Nephron (organoid): Measurements from ENCODE around the gene MICAL3.

ENCODE experiments used
- H3K27ac Mint-ChIP-seq, 3 experiments: 2 replicates each; pipeline ENCODE4 v1.8.0; 2020; ENCODE audit warnings: mixed read lengths in 3 of 3, mild to moderate bottlenecking in 2 of 3, moderate library complexity in 1 of 3
- H3K27me3 Mint-ChIP-seq: 2 replicates; pipeline ENCODE4 v1.8.0; 2021; ENCODE audit warnings: low read depth, mild to moderate bottlenecking, moderate library complexity, mixed read lengths
- H3K36me3 Mint-ChIP-seq: 2 replicates; pipeline ENCODE4 v1.8.0; 2020; ENCODE audit warnings: low read depth, mixed read lengths
- H3K4me1 Mint-ChIP-seq: 2 replicates; pipeline ENCODE4 v1.8.0; 2020; ENCODE audit warnings: mixed read lengths
- H3K4me3 Mint-ChIP-seq, 3 experiments: 2 replicates each; pipeline ENCODE4 v1.8.0; 2020; ENCODE audit warnings: mild to moderate bottlenecking in 3 of 3, mixed read lengths in 3 of 3, moderate library complexity in 2 of 3
- H3K9me3 Mint-ChIP-seq: 2 replicates; pipeline ENCODE4 v1.8.0; 2020; ENCODE audit warnings: mixed read lengths
- TF ChIP-seq, protein P1 (sequence below), 3 experiments: fragments of 200-600 bp; sonication (generic); IDR thresholded peaks; one replicate each; pipeline ENCODE4 v1.5.0; 2021; ENCODE audit warnings: antibody characterized with exemption in 3 of 3; ENCODE audit not compliant: unreplicated experiment in 3 of 3

Gene MICAL3

DNA sequence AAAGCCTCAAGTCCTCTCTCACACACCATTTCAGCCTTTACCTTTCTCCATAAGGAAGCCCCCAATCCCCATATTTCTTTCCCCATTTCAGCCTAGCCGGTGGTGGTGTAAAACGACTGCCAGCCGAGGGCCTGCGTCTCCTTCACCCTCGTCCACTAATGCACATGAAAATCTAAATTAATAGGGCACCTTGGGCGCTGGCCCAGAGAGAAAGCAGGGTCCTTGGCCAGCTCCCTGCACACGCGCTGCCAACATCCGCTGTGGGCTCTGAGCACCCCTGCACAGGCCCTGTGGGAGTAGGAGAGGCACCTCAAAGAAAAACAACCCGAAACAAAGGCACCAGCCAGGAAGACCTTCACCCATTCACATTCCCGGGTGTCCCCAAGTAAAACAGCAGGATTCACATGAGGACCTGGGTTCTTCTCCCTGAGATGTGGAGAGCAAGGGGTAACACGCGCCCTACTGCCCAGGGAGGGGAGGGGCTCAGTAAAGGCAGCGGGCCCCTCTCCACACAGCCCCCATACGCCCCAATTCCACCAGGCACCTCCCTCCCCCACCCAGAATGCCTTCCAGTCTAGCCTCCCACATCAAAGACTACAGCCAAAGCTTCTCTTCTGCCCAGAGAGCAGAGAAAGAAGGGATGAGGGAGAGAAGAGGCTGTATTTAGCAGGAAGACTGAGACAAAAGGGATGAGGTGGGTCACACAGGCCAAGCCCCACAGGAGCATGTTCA, 79.0 kb downstream of the MICAL3 start:
- Mint-ChIP-seq H3K27me3 (no peaks in the 10 kb centered on the region), H3K27ac (peak overlapping the region; percentile 12 to 75 (median 69))
- TF ChIP-seq, protein P1, sequence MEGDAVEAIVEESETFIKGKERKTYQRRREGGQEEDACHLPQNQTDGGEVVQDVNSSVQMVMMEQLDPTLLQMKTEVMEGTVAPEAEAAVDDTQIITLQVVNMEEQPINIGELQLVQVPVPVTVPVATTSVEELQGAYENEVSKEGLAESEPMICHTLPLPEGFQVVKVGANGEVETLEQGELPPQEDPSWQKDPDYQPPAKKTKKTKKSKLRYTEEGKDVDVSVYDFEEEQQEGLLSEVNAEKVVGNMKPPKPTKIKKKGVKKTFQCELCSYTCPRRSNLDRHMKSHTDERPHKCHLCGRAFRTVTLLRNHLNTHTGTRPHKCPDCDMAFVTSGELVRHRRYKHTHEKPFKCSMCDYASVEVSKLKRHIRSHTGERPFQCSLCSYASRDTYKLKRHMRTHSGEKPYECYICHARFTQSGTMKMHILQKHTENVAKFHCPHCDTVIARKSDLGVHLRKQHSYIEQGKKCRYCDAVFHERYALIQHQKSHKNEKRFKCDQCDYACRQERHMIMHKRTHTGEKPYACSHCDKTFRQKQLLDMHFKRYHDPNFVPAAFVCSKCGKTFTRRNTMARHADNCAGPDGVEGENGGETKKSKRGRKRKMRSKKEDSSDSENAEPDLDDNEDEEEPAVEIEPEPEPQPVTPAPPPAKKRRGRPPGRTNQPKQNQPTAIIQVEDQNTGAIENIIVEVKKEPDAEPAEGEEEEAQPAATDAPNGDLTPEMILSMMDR (IDR thresholded peaks at IDR 0.05; ENCODE audit: unreplicated experiment in 3 of 3), result no peak

DNA sequence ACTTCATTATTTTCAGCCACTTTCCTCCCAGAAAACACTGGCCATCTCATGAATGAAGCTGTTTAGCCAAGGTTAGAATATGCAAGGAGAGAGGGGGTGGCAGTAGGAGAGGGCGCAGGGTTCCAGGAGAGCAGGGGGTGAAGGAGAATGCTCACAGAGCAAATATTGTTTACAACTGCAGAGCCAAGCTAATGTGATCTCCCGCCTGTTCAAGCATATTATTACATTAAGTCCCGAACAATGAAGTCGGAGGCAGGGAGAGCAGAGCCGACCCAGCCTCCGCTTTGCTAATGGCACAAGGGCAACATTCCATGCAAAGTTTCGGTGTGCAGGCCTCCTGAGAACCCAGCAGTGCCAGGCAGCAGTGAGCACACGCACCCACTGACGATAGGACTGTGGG, 80.1 kb downstream of the MICAL3 start:
- Mint-ChIP-seq H3K27me3 (no peaks in the 10 kb centered on the region), H3K9me3 (no peaks in the 10 kb centered on the region), H3K36me3 (no peaks in the 10 kb centered on the region), H3K4me3 (peak overlapping the region in 1 of 3 experiments; percentile 38), H3K27ac (peak overlapping the region; percentile 69 to 83 (median 75)), H3K4me1 (peaks cover 92% of the 10 kb centered on the region)
- TF ChIP-seq, protein P1 (IDR thresholded peaks at IDR 0.05; ENCODE audit: unreplicated experiment in 3 of 3), result no peak

More for the DNA sequence above, 79.0 kb downstream of the MICAL3 start:
- Mint-ChIP-seq H3K9me3 (no peaks in the 10 kb centered on the region), H3K36me3 (no peaks in the 10 kb centered on the region), H3K4me3 (no peak overlapping the region), H3K4me1 (peaks cover 91% of the 10 kb centered on the region)

GRCh38 chr22:17943533-17944249, 80.7 kb downstream of the MICAL3 start:
- no peaks in the 10 kb centered on the region for H3K36me3 Mint-ChIP-seq
- peaks cover 94% of the 10 kb centered on the region for H3K4me1 Mint-ChIP-seq
- H3K4me3 Mint-ChIP-seq, result no peak overlapping the region
- H3K9me3 Mint-ChIP-seq, result no peaks in the 10 kb centered on the region
- H3K27me3 Mint-ChIP-seq, result no peaks in the 10 kb centered on the region
- peak overlapping the region; percentile 69 to 83 (median 75) for H3K27ac Mint-ChIP-seq
- TF ChIP-seq, protein P1 (IDR thresholded peaks at IDR 0.05; ENCODE audit: unreplicated experiment in 3 of 3), result no peak

GRCh38 chr22:17942721-17943120, 81.6 kb downstream of the MICAL3 start:
- no peak overlapping the region for H3K4me3 Mint-ChIP-seq

DNA sequence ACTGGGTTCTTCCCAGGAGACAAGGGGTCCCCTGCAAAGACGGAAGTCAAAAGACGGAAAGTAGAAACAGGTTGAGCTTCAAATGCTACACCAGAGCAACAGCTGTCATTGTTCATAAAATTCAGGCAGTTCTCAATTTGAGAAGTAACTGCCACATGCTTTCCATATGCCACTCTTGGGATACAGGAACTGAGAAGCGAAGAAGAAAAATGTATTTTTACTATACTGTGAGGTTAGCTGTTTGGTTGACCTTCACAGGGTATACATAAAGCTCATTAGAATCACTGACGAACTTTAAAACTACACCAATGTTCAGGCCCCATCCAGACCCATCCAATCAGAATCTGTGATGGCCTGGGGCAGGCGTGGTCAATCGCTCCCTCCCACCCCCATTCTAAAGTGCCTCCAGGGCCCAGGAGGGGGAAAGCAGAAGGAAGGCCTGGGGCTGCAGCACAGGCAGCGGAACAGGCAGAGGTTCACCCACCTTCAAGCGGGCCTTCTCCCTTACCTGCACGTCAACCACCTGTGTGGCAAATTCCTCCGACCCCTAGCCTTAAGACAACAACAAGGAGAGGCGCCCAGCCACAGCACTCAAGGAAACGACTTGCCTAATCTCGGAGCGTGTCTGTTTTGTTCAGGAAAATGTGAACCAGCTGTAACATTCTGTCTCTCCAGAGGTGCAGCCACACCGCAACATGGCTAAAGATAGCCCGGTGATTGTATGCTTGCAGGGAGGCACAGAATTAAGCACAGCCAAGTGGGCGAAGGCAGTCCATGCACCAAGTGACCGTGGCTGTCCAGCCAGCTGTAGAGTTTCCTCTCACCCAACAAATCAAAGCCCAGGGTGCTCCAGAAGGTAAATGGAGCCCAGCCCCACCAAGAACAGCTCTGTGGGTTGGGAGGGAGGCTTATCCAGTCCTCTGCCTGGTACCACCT, 82.6 kb downstream of the MICAL3 start:
- Mint-ChIP-seq H3K27ac (peak overlapping the region; percentile 11 to 75 (median 45)), H3K27me3 (no peaks in the 10 kb centered on the region), H3K4me3 (no peak overlapping the region), H3K4me1 (peaks cover 90% of the 10 kb centered on the region), H3K36me3 (peaks cover 2% of the 10 kb centered on the region), H3K9me3 (peaks cover 2% of the 10 kb centered on the region)
- TF ChIP-seq, protein P1 (IDR thresholded peaks at IDR 0.05; ENCODE audit: unreplicated experiment in 3 of 3), result no peak

More at GRCh38 chr22:17942721-17943120, 81.6 kb downstream of the MICAL3 start:
- Mint-ChIP-seq H3K9me3 (no peaks in the 10 kb centered on the region), H3K4me1 (peaks cover 97% of the 10 kb centered on the region), H3K36me3 (no peaks in the 10 kb centered on the region), H3K27ac (peak overlapping the region; percentile 45 to 82 (median 75)), H3K27me3 (no peaks in the 10 kb centered on the region)
- TF ChIP-seq, protein P1 (IDR thresholded peaks at IDR 0.05; ENCODE audit: unreplicated experiment in 3 of 3), result no peak
